Osteoblast (primary cell): Measurements from ENCODE around the gene SLC13A2. TPM values are rescaled to one million over a fixed set of nuclear protein-coding genes. Genes with fewer than 3 reads are reported as not detected.

Source experiments
- DNase-seq: peaks from one replicate; pipeline ENCODE4 v3.0.0; 2011; ENCODE audit warnings: low spot score, mixed read lengths; ENCODE audit not compliant: insufficient read length; ENCODE audit errors: missing footprints
- H2AFZ ChIP-seq: 2 replicates; pipeline ENCODE4 v1.6.0; 2011; ENCODE audit warnings: mild to moderate bottlenecking, low read length
- H3K27ac ChIP-seq: 2 replicates; pipeline ENCODE4 v1.5.1; 2011; ENCODE audit warnings: mild to moderate bottlenecking, low read depth, low read length, moderate library complexity
- H3K27me3 ChIP-seq: 2 replicates; pipeline ENCODE4 v1.6.0; 2012; ENCODE audit warnings: mild to moderate bottlenecking, control low read depth, inconsistent platforms, low read length, moderate library complexity; ENCODE audit not compliant: insufficient read depth
- H3K36me3 ChIP-seq: 2 replicates; pipeline ENCODE4 v1.5.1; 2011; ENCODE audit warnings: mild to moderate bottlenecking, low read length, control low read depth, moderate library complexity; ENCODE audit not compliant: insufficient read depth
- H3K4me1 ChIP-seq: 2 replicates; pipeline ENCODE4 v1.5.1; 2011; ENCODE audit warnings: mild to moderate bottlenecking, low read length, control low read depth, moderate library complexity; ENCODE audit not compliant: insufficient read depth
- H3K4me2 ChIP-seq: 2 replicates; pipeline ENCODE4 v1.6.0; 2011; ENCODE audit warnings: mild to moderate bottlenecking, low read length; ENCODE audit not compliant: insufficient read depth
- H3K4me3 ChIP-seq: fragments of 200-600 bp; sonication (generic); 3 replicates; pipeline ENCODE4 v1.5.1; 2012; ENCODE audit warnings: mild to moderate bottlenecking, low read length, inconsistent platforms; ENCODE audit not compliant: insufficient read depth
- H3K79me2 ChIP-seq: 2 replicates; pipeline ENCODE4 v1.6.0; 2012; ENCODE audit warnings: mild to moderate bottlenecking, low read length, control low read depth, inconsistent platforms; ENCODE audit not compliant: insufficient read depth
- H3K9me3 ChIP-seq: 2 replicates; pipeline ENCODE4 v1.5.1; 2011; ENCODE audit warnings: low read depth, low read length, control low read depth
- H4K20me1 ChIP-seq: 2 replicates; pipeline ENCODE4 v1.6.0; 2012; ENCODE audit warnings: mild to moderate bottlenecking, low read length, control low read depth; ENCODE audit not compliant: insufficient read depth
- CTCF ChIP-seq: IDR thresholded peaks from 2 replicates; pipeline ENCODE4 v1.5.1; 2011; ENCODE audit warnings: mild to moderate bottlenecking, low read depth, low read length, moderate library complexity; ENCODE audit errors: extremely low read depth
- total RNA-seq: library from RNA; depleted of rRNA; stranded (reverse); fragments of >200 nt; gene quantifications from 2 replicates; pipeline ENCODE4 v1.2.3, GENCODE V29; 2012

SLC13A2 gene
- total RNA-seq, 1 donor: not detected

DNA sequence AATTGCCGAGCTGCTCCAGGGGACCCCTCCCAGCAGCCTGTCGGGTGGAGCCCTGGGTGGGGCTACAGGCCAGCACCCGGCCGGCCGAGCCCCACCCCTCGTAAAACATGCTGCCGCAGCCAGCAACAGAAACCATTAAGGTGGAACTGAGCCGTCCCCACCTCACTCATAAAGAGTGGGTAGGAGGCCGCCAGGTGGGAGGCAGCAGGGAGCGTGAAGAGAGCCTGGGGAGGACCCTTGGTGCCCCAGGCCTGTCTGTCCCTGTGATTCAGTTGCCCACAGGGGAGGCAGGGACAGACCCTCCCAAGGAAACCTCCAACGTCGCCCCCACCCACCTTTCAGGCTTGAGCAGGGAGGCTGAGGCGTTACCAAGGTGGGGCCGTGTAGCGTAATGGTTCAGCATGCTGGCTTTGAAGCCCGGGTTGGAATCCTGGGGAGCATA, 41.1 kb downstream of the SLC13A2 start:
- Histone ChIP-seq H3K9me3 (no peaks in the 10 kb centered on the region), H4K20me1 (no peaks in the 10 kb centered on the region), H3K36me3 (no peaks in the 10 kb centered on the region), H2AFZ (no peak overlapping the region), H3K79me2 (no peaks in the 10 kb centered on the region), H3K4me1 (no peaks in the 10 kb centered on the region), H3K4me2 (no peak overlapping the region), H3K27ac (no peak overlapping the region), H3K4me3 (no peak overlapping the region), H3K27me3 (peaks cover 24% of the 10 kb centered on the region)
- no peak for TF ChIP-seq CTCF
- DNase-seq: no peak

DNA sequence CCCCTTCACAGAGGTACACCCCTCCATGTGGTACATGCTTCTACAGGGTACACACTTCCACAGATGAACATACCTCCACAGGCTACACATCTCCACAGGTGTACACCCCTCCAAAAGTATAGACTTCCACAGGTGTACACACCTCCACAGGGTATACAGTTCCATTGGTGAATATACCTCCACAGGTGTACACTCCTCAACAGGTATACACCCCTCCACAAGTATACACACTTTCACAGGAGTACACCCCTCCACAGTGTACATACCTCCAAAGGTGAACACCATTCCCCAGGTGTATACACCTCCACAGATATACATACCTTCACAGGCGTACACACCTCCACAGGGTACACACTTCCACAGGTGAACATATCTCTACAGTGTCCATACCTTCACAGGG, 42.1 kb downstream of the SLC13A2 start:
- H3K27me3 ChIP-seq: peaks cover 20% of the 10 kb centered on the region
- no peak overlapping the region for H2AFZ ChIP-seq
- no peak overlapping the region for H3K4me2 ChIP-seq
- no peaks in the 10 kb centered on the region for H3K9me3 ChIP-seq
- H3K4me1 ChIP-seq: no peaks in the 10 kb centered on the region
- no peaks in the 10 kb centered on the region for H3K36me3 ChIP-seq
- no peak for DNase-seq
- no peak overlapping the region for H3K4me3 ChIP-seq
- H4K20me1 ChIP-seq: no peaks in the 10 kb centered on the region
- no peak overlapping the region for H3K27ac ChIP-seq
- TF ChIP-seq CTCF: no peak
- no peaks in the 10 kb centered on the region for H3K79me2 ChIP-seq

- H3K4me3 ChIP-seq: no peak overlapping the region
- no peaks in the 10 kb centered on the region for H3K79me2 ChIP-seq
- no peak for TF ChIP-seq CTCF
- H3K27me3 ChIP-seq: peaks cover 16% of the 10 kb centered on the region
- H2AFZ ChIP-seq: no peak overlapping the region
- peak; percentile 10 for DNase-seq
- no peaks in the 10 kb centered on the region for H3K36me3 ChIP-seq
- H3K9me3 ChIP-seq: no peaks in the 10 kb centered on the region
- H3K27ac ChIP-seq: no peak overlapping the region
- H4K20me1 ChIP-seq: no peaks in the 10 kb centered on the region
- no peak overlapping the region for H3K4me2 ChIP-seq
- no peaks in the 10 kb centered on the region for H3K4me1 ChIP-seq
Measured at GRCh38 chr17:28518132-28518531, 44.7 kb downstream of the SLC13A2 start.

DNA sequence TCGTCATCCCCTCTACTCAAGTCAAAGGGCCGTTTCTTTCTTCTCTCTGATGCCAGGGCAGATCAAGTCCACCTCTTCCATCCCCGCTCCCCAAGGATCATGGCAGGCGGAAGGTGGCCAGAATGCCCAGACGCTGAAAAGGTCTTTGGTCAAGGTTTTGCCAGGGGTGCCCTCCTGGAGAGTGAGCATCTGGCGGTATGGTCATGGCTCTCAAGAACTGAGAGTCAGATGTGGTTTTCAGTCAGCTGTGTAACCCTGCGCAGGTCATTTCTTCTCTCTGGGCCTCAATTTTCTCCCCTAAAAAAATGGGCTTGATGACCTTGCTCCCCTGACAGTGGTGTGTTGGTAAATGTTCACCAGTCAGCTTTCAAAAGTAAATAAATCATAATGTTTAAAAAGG, 45.1 kb downstream of the SLC13A2 start:
- H3K79me2 ChIP-seq: no peaks in the 10 kb centered on the region
- no peaks in the 10 kb centered on the region for H3K9me3 ChIP-seq
- H3K4me2 ChIP-seq: no peak overlapping the region
- H3K4me3 ChIP-seq: no peak overlapping the region
- TF ChIP-seq CTCF: no peak
- peaks cover 12% of the 10 kb centered on the region for H3K27me3 ChIP-seq
- H2AFZ ChIP-seq: no peak overlapping the region
- H4K20me1 ChIP-seq: no peaks in the 10 kb centered on the region
- no peak overlapping the region for H3K27ac ChIP-seq
- H3K4me1 ChIP-seq: no peaks in the 10 kb centered on the region
- peak; percentile 49 for DNase-seq
- H3K36me3 ChIP-seq: no peaks in the 10 kb centered on the region
